Sigmoid colon (tissue), 4 donors: Measurements from ENCODE around the gene CDH15.

Experiments
- CTCF ChIP-seq, 4 experiments: fragments of 450-650 bp in 3 of 4; fragments of 200-600 bp in 1 of 4; IDR thresholded peaks; one replicate each; pipeline ENCODE4 v1.5.1; 2016 to 2019; ENCODE audit warnings: antibody characterized with exemption in 4 of 4, mild to moderate bottlenecking in 3 of 4, moderate library complexity in 2 of 4
- EP300 ChIP-seq, 4 donors: sonication (generic); formaldehyde crosslinking; IDR thresholded peaks; one replicate each; pipeline ENCODE4 v1.6.1; 2017; ENCODE audit warnings: antibody characterized with exemption in 4 of 4

- TF ChIP-seq CTCF (IDR thresholded peaks at IDR 0.05) (no peak), EP300 (IDR thresholded peaks at IDR 0.05) (no peak)
Measured at GRCh38 chr16:89140981-89141883, 30.3 kb upstream of the CDH15 start.
